Measurements from ENCODE around the gene SND1.

GRCh38 chr7:127943541-127944521 lies 291.8 kb downstream of the SND1 start:
- TF ChIP-seq CREB5 (CRISPR knock-in tag; IDR thresholded peaks at IDR 0.05; ENCODE audit: low read depth): no peak
- no peak for TF ChIP-seq ZNF565 (CRISPR knock-in tag; conservative IDR thresholded peaks at IDR 0.05; ENCODE audit: low read depth)
- no peak for TF ChIP-seq ISL1 (CRISPR knock-in tag; IDR thresholded peaks at IDR 0.05)
- no peak for TF ChIP-seq POU6F1 (CRISPR knock-in tag; IDR thresholded peaks at IDR 0.05; ENCODE audit: borderline replicate concordance, low read depth)
- TF ChIP-seq ZNF8 (CRISPR knock-in tag; IDR thresholded peaks at IDR 0.05): no peak
- no peak for TF ChIP-seq GLIS3 (CRISPR knock-in tag; IDR thresholded peaks at IDR 0.05)
- TF ChIP-seq ZFP30 (CRISPR knock-in tag; IDR thresholded peaks at IDR 0.05): no peak
- no peak for TF ChIP-seq CSDC2 (CRISPR knock-in tag; IDR thresholded peaks at IDR 0.05)
- TF ChIP-seq RARB (CRISPR knock-in tag; IDR thresholded peaks at IDR 0.05): no peak
- TF ChIP-seq, protein P1, sequence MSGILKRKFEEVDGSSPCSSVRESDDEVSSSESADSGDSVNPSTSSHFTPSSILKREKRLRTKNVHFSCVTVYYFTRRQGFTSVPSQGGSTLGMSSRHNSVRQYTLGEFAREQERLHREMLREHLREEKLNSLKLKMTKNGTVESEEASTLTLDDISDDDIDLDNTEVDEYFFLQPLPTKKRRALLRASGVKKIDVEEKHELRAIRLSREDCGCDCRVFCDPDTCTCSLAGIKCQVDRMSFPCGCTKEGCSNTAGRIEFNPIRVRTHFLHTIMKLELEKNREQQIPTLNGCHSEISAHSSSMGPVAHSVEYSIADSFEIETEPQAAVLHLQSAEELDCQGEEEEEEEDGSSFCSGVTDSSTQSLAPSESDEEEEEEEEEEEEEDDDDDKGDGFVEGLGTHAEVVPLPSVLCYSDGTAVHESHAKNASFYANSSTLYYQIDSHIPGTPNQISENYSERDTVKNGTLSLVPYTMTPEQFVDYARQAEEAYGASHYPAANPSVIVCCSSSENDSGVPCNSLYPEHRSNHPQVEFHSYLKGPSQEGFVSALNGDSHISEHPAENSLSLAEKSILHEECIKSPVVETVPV (CRISPR knock-in tag; IDR thresholded peaks at IDR 0.05): no peak
- no peak for TF ChIP-seq TOX (CRISPR knock-in tag; IDR thresholded peaks at IDR 0.05; ENCODE audit: borderline replicate concordance)
